Heart left ventricle (tissue), 13 donors: ENCODE results near the gene RIC3.

Experiments
- CTCF ChIP-seq, 12 donors: fragments of 200-600 bp; sonication (generic) in 4 of 12; IDR thresholded peaks; one replicate each; pipeline versions ENCODE4 v1.5.0 to v1.8.0; 2018 to 2022; ENCODE audit warnings: antibody characterized with exemption in 12 of 12, mild to moderate bottlenecking in 5 of 12
- POLR2A ChIP-seq, 2 donors: fragments of 450-650 bp; IDR thresholded peaks; one replicate each; pipeline ENCODE4 v1.6.1; 2017; ENCODE audit warnings: antibody characterized with exemption in 2 of 2, mild to moderate bottlenecking in 2 of 2, moderate library complexity in 2 of 2
- donor health status: ischemic (EF 13 %, LVEDD 7.1; RV severe dilation, severe dysfunction).
- donor health status: DM: no; HTN: yes; CAD: no.
- donor health status: DM: no; HTN: no; CAD: no.
- donor health status: ischemic (EF 25% LVEDD 6.9; RV normal size, moderate dysfunction).
- donor health status: ischemic (EF 25% LVEDD 5.7; RV mildly dilated, moderate dysfunction).
- donor health status: ischemic (EF 35%, LVEDD 5.7; RV mildly dilated, moderate dysfunction).
- donor health status: nonischemic (EF 11% LVEDD 7.7; RV severe dilation, severe dysfunction).
- donor health status: DM: yes; HTN: yes; CAD: no.
- donor health status: PGD.
- donor health status: ischemic (EF 29% LVEDD 5.4; RV normal size, mild dysfunction).
- donor health status: nonischemic (EF 23%, LVEDD 6.1; RV moderate dilation, normal function).

GRCh38 chr11:8199676-8200075 is 30.9 kb upstream of the RIC3 start:
- no peak for TF ChIP-seq CTCF (IDR thresholded peaks at IDR 0.05)
- no peak for TF ChIP-seq POLR2A (IDR thresholded peaks at IDR 0.05)
